DOHH2 (cell line): Measurements from ENCODE around the gene GORASP1.

Experiments
- EZH2phosphoT487 ChIP-seq: fragments of 200-600 bp; sonication (generic); IDR thresholded peaks from 2 replicates; pipeline ENCODE4 v1.6.1; 2017; ENCODE audit warnings: borderline replicate concordance, mild to moderate bottlenecking, antibody characterized with exemption, low read length, moderate library complexity, mixed read lengths
- TF ChIP-seq, protein P1 (sequence below): fragments of 200-600 bp; sonication (generic); IDR thresholded peaks from one replicate; pipeline ENCODE4 v1.5.1; 2014; ENCODE audit warnings: antibody characterized with exemption, mild to moderate bottlenecking, low read depth, low read length; ENCODE audit not compliant: poor library complexity, severe bottlenecking

DNA sequence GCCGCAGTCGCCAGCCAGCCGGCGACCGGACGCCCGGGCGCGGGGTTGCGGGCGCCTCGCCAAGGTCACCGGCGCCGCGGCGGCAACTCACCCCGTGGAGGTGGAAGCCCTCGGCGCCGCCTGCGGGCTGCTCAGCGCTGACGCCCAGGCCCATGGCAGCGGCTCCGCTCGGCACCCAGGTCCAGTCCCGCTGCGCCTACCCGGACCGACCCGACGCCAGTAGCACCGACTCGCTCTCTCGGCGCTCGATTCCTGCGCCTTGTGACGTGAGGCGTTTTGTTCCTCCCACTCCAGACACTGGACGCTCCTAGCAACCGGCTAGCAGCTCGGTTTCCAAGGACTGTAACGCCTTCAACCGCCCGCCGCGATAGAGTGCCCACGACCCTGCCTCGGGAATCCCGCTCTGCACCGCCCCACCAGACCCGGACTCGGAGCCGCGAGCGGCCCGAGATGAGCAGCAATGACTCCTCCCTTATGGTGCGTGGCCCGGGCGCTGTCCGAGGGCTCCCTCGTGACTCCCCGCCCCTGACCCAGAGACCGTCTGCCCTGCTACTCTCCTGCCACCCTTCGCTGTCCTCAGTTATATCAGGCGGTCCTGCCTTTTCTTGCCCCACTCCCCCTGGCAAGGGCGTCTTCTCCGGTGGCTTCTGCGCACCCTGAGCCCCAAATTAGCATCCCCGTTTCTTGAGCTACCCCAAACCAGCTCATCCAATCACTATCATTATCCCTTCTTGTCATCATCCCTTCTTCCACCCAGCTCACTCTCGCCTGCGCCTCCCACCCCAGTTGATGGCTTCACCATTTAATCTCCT is at the start of gene GORASP1, which contains the start of gene TTC21A:
- TF ChIP-seq, protein P1, sequence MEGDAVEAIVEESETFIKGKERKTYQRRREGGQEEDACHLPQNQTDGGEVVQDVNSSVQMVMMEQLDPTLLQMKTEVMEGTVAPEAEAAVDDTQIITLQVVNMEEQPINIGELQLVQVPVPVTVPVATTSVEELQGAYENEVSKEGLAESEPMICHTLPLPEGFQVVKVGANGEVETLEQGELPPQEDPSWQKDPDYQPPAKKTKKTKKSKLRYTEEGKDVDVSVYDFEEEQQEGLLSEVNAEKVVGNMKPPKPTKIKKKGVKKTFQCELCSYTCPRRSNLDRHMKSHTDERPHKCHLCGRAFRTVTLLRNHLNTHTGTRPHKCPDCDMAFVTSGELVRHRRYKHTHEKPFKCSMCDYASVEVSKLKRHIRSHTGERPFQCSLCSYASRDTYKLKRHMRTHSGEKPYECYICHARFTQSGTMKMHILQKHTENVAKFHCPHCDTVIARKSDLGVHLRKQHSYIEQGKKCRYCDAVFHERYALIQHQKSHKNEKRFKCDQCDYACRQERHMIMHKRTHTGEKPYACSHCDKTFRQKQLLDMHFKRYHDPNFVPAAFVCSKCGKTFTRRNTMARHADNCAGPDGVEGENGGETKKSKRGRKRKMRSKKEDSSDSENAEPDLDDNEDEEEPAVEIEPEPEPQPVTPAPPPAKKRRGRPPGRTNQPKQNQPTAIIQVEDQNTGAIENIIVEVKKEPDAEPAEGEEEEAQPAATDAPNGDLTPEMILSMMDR, result no peak
- no peak for TF ChIP-seq EZH2phosphoT487
